ENCODE measurements around the gene STAC.

GRCh38 chr3:36428445-36428844, 48.1 kb downstream of the STAC start:
- TF ChIP-seq CTCF (IDR thresholded peaks at IDR 0.05; ENCODE audit: low read depth, low read length) (no peak), EZH2phosphoT487 (IDR thresholded peaks at IDR 0.05; ENCODE audit: low read depth) (no peak)
